Activated CD8-positive, alpha-beta memory T cell treated with anti-CD3 and anti-CD28 coated beads for 36 hours (primary cell): ENCODE results near the gene KLHDC8A. TPM values are rescaled to one million over a fixed set of nuclear protein-coding genes. Genes with fewer than 3 reads are reported as not detected.
"Not testable (repeated sequence)": the region's sequence is repeated elsewhere in the genome, so short reads cannot be mapped to it uniquely, and the experiment has no call there.

Experiments used
- CTCF ChIA-PET: fragments of 350-600 bp; sonication (Branson Sonifier 250); formaldehyde crosslinking; loops from one replicate; lab custom pipeline; 2021; ENCODE audit warnings: antibody characterized with exemption; lab: Charles Lee
- POLR2A ChIA-PET: fragments of 350-600 bp; sonication (Branson Sonifier 250); formaldehyde crosslinking; loops from one replicate; lab custom pipeline; 2021; ENCODE audit warnings: antibody characterized with exemption; lab: Charles Lee
- total RNA-seq, 2 experiments: library from RNA; stranded (reverse); gene quantifications; one replicate each; pipeline ENCODE4 v1.2.3, GENCODE V29; 2021

The KLHDC8A gene
- total RNA-seq, 2 experiments from 2014 or later, result not detected

DNA sequence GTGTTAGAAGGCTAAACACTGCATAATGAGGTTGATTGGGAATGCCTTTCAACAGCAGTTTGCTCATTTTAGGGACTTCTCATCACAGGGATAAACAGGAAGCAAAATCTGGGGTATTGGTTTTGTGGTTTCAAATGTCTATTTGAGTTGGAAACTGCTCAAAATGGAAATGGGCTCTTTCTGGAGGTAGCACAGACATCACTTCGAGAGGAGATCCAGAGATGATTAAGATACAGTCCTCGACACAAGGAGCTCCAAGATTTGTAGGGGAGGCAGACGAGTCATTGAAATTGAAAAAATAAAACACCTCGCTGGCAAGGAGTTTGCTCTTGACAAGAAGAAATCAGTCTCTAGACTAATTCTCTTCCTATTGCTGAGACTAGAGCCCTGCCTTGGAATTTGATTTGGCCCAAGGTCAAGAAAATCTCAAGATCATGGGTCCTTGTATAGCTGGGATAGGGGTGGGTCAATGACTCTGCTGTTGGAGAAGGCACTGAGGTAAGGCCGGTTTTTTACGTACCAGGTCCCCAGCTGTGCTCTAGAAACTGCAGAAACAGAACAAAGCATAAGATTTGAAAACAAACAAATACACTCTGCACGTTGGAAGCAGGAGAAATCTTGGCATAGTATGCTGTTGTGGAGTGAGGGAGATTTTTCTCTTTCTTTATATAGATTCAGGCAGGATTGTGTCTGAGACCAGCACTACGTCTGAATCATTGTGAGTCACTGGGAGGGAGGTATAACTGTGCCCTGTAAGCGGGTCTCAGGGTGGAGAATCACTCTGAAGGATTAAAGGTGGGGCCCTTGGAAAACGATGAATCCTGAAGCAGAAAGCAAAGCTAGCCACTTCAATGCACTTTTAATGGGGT is 17.7 kb upstream of the KLHDC8A start:
- CTCF ChIA-PET, result interaction anchor here (1.1 to 1.7 kb wide), 2 partner anchors 20 to 39 kb away, joined by 3 read pairs; no protein-coding TSS in a partner anchor
- POLR2A ChIA-PET, result no interaction called here

DNA sequence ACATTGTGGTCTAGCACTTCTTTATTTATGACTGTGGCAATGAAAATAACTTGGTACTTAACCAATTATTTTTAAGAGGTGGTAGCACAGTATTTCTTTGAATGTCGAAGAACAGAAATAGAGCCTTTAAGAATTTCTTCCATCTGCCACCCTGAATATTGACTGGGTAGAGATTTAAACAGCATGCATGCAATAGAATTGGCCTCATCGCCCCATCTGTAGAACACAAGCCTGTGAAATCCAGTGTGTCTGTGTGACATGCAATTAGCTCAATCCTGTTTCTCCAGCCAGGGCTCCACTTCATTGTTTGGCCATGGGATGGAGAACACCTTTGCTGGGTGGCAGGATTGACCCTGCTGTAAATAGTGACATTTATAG is 17.1 kb upstream of the KLHDC8A start:
- POLR2A ChIA-PET, result no interaction called here
- CTCF ChIA-PET, result no interaction called here

DNA sequence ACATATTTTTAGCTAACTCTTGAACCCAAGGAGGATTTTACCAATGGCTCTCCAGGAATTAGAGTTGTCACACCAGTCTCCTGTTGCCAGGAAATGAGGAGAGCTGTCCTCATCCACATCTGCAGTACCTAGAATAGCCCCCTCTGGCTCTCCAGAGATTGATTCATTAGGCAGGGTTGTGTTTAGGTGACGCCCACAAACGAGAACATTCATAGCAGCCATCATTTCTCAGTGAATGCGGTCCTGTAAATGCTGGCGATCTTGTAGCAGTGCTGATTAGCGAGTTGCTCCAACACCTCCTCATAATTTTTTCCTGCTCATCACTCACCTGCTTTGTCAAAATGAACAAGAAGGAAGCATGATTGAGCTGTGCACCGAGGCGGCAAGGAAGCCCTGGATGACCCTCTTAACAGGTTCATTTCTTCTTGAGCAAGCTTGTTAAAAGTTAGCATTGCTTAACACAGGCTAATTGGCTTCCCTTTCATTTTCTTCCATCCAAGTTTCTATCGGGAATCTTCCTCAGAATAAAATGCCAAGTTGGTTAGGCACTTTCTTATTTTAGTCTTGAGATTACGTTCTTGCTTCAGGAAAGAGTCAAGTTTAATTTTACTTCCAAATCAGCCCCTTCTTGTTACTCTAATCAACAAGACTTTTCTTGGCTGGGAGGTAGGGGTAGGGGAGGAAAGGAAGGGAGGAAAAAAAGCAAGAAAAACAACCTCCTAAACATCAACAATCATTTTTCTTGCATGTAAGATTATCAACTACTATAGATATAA is 16.5 kb upstream of the KLHDC8A start:
- POLR2A ChIA-PET, result no interaction called here
- CTCF ChIA-PET, result no interaction called here

DNA sequence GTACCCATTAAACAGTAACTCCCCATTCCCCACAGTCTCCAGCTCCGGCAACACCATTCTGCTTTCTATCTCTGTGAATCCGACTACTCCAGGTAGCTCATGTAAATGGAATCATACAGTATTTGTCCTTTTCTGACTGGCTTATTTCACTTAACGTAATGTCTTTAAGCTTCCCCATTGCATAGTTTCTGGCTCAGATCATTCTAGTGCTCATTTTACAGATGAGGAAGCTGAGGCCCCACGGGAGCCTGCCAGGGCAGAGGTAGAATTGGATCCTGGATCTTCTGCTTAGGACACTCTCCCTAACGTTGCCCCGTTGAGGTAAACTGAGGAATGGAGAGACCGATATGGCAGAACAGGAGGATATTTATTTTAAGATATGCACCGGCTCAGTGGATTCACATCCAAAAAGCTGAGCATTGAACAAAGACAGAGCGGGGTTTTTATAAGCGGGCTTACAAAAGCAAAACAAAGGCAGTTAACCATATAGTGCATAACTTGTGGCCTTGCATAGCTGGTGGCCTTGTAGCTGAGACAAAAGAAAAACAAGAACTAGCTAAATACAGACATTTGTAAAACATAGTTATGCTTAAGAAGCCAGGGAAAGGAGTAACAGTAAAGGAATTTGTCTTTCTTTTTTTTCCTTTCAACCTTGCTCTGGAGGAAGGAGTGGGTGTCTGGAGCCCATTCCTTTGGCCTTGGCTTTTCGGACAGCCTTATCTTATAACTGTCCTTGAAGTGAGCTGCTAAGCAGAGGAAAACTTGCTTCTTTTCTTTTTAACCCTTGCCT is 15.3 kb upstream of the KLHDC8A start:
- ChIA-PET POLR2A (no interaction called here), CTCF (no interaction called here)

DNA sequence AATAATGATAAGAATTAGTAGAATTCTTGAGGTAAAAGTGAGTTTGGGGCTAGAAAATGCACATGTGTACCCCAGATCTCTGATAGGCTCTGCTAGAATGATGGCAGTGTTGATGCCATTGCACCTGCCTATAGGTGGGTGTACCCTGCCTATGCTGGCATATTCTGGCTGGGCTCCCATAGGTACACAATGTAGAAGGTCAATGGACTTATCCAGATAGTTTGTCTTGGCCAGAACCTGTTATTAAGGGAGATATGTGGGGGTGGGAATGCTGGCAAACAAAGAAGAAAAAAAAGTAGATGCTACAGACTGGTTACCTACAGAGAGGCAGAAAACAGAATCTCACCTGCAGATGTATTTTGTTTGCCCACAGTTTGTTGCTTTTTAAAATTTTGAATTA is 14.1 kb upstream of the KLHDC8A start:
- ChIA-PET POLR2A (no interaction called here), CTCF (no interaction called here)

DNA sequence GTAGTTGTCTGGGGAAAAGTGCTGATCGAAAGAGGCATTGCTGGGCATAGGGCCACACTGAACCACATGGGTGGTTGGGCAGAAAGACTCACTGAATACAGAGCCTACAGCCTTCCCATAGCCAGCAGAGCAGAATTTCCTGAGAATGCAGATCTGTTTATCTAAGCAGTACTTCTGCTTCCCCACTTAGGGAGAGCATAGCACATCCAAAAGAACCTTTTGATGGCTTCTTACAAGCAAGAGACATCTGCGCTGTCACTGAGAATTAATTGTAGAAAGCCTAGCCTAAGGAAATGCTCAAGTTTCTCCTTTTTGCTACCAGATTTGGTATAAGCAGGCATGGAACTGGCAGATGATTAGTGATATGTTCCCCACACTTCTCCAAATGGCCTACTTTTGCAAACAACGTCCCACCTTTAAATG is 13.0 kb upstream of the KLHDC8A start:
- CTCF ChIA-PET, result no interaction called here
- POLR2A ChIA-PET, result no interaction called here

DNA sequence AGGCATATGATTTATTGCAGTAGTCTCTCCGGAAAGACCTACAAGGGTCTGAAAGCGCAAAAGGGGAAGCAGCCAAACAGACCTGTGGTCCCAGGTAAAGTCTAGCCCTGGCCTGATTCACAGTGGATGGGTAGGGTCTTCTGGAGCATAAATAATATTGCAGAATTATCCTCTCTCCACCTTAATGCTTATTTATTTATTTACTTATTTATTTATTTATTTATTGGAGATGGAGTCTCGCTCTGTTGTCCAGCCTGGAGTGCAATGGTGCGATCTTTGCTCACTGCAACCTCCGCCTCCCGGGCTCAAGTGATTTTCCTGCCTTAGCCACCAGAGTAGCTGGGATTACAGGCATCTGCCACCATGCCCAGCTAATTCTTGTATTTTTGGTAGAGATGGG is 11.8 kb upstream of the KLHDC8A start:
- CTCF ChIA-PET, result no interaction called here
- POLR2A ChIA-PET, result no interaction called here

DNA sequence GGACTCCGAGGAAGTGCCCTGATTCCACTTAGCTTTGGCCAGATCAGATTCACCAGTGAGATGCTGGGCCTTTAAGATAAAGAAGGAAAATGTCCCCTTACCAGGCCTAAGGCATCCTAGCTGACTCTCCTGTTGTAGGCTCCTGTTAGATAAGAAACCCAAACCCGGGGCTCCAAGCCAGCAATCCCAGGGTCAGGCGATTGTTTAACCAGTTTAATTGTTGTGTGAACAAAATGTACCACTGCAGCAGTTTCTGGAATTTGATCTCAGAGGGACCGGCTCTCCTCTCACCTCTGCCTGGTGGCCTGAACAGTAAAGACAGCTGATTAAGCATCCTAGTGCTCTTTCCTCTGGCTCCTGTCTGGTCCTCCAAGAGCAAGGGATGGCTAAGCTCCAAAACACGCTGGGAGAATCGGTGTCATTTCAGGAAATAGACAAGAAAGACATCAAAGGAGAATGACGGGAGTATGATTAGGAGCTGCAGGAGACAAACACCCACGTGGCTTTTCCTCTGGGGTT is 9.3 kb upstream of the KLHDC8A start:
- ChIA-PET POLR2A (no interaction called here), CTCF (no interaction called here)

DNA sequence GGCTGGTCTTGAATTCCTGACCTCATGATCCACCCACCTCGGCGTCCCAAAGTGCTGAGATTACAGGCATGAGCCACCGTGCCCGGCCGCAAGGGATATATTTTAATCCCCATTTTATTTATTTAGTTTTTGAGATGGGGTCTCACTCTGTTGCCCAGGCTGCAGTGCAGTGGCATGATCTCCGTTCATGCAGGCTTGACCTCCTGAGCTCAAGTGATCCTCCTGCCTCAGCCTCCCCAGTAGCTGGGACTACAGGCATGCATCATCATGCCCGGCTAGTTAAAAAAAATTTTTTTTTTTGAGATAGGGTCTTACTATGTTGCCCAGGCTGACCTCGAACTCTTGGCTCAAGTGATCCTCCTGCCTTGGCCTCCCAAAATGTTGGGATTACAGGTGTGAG is 8.4 kb upstream of the KLHDC8A start:
- CTCF ChIA-PET, POLR2A ChIA-PET: not testable (repeated sequence)

DNA sequence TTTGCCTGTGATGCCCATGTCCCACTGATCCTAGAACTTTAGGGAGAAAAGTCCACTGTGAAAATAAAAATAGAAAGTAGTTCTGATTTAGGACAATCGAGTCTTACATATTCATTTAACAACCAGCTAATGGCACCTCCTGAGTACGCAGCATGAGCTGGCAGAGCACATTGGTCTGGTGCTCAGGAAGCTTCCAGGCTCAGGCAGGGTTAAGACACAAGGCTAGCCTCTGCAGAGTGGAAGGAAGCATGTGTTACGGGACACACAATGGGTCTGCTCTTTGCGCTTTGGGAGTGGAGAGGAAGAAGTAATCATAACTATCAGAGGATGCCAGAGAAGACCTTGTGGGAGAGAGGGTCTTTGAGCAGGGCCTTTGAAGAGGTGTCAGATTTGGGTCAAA is 4.2 kb upstream of the KLHDC8A start:
- POLR2A ChIA-PET, result no interaction called here
- CTCF ChIA-PET, result no interaction called here

DNA sequence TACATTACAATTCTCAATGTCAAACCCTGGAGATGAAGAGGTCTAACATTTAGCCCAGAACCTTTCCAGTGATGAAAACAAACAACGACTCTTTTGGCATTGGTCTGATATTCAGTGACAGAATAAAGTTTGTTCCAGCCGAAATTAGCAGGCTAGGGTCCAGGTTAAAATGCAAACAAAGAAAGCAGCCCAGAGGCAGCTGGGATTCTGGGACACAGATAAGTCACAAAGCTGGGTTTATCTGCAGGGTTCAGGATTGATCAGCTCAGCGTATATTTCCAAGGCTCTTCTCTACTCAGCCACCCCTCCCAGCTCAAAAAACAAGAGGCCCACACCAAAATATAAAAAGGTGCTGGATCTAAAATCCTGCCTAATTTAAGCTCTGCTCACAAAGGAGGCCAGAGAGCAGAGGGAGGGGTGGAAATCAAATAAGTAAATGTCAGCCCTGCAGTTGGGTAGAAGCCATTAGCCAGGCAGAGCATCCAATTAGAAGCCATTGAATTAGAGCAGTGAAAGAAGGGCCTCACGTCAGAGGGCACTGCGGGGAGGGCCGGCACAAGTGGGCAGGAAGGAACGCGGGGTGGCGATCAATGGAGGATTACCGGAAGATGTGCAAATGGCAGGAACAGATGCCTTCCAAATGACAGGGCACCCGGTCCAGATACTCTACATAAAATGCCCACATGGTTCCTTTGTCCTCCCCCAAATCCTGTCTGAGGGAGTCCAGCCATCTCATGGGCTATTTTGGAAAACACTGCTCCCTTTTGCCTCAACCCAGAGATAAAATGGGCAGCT is 3.2 kb upstream of the KLHDC8A start:
- ChIA-PET POLR2A (no interaction called here), CTCF (interaction anchor here (0.6 to 0.7 kb wide), 2 partner anchors 37 to 125 kb away, joined by 3 to 4 read pairs; no protein-coding TSS in a partner anchor)

DNA sequence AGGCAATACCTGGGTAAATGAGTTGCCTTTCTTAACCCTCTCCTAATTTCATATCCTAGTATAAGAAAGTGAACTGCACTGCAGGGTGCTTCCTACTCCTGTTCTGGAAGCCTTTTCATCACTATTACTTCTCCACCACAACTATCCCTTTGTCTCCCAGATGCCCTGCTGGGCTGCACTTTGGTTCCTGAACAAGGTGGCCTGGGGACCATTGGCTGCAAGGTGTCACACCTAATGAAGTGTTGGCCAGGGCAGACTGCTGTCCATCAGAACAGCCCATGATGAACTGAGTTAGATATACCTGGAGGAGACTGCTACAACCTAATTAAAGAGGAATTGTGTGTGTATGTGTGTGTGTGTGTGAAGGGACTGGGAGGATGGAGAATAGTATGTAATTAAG is 1.9 kb upstream of the KLHDC8A start:
- ChIA-PET CTCF (interaction anchor here (0.5 to 1.1 kb wide), 2 partner anchors 126 to 166 kb away, joined by 3 read pairs; no protein-coding TSS in a partner anchor), POLR2A (no interaction called here)

DNA sequence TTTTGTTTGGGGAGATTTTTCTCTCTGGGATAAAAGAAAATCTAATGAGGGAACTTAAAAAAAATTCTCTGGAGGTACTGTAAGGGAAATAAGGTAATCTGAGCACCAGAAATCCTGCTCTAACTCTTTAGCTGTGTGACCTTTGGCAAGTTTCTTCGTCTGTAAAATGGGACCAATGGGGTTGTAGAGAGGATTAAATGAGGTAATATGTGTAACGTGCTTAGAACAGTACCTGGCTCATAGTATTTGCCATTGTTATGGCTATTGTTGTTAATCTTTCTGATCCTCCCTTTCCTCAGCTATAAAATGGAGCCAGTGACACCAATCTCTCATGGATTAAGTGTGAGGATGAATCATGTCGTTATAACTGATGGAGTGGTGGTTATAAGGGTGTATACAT is 845 bp upstream of the KLHDC8A start:
- ChIA-PET POLR2A (no interaction called here), CTCF (no interaction called here)

DNA sequence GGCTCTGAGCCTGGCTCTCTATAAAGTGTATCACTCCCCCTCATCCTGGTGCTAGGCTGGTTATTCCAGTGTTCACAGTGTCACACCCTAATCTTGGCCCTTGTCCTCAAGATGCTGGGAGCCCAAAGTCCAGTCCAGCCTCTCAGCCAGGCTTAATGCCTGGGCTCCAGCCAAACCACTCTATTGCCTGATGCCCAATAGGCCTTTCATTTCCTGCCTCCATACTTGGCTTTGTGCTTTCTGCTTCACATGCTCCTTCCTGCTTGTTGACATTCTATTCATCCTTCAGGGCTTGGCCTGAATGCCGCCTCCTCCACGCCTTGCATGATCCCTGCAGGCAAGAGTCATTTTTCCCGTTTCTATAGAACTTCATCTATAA is 1.7 kb downstream of the KLHDC8A start:
- ChIA-PET CTCF (interaction anchor here (1.2 to 4.6 kb wide), 15 partner anchors 8 to 180 kb away, joined by 3 to 28 read pairs (median 4); no protein-coding TSS in a partner anchor), POLR2A (no interaction called here)

DNA sequence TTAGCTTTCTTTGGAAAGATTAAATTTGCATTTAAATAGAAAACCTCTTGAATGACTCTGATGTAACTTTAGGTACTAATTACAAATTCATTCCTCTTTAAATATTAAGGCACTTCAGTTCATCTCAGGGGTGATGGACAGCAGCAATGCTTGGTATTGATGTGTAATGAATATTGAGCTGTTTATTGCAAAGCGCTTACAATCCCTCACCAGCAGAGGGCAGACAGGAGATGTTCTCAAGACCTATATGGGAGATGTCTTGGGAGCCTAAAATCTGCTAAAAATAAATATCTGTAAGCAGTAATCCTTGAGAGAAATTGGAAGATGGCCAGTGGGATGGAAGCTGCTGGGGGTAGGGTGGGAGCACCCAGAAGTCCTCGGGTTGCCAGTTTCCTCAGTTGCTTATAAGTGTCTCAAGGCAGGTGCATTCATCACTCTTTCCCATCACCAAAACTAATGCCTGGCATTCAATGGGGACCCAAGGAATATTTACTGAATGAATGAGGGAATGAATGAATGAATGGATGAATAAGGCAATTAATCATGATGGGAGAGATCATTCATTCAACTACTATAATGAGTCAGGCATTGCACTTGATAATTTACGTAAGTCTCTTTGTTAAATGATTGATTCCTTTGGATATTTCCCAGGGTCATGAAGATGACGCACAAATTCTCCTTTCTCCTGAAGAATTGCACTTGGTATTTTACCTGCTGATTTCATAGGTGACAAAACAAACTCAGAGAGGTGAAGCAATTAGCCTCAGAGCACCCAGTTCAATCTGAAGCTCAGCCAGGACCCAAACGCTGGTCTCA is 2.3 kb downstream of the KLHDC8A start:
- ChIA-PET POLR2A (no interaction called here), CTCF (interaction anchor here (0.6 to 4.6 kb wide), 27 partner anchors 9 to 304 kb away, joined by 3 to 28 read pairs (median 4); no protein-coding TSS in a partner anchor)

DNA sequence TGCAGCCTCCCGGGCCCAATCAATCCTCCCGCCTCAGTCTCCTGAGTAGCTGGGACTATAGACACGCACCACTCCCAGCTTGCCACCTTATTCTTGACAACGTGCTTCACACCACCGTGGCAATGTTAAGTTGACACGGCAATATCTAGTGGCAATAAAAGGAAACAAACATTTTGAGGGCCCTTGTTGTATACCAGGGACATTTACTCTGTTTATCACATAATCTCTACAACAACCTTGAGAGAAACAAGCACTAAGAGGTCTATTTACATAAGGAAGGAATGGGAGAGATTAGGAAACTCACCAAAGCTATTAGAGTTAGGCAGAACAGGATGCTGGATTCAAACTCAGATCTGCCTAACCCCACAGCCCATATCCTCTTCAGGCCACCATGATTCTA is 3.1 kb downstream of the KLHDC8A start:
- ChIA-PET CTCF (interaction anchor here (0.6 to 4.6 kb wide), 28 partner anchors 10 to 305 kb away, joined by 3 to 28 read pairs (median 4); no protein-coding TSS in a partner anchor), POLR2A (no interaction called here)

DNA sequence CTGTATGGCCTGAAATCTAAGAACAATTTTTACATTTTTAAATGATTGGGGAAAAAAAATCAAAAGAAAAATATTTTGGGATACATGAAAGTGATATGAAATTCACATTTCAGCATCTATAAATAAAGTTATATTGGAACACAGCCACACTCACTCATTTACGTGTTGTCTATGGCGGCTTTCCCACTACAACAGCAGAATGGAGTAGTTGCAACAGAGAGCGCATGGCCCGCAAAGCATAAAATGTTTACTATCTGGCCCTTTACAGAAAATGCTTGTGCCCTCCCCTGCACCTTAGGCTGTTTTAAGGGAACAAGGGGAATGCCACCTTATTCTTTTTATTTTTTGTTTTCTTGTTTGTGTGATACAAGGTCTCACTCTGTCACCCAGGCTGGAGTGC is 3.5 kb downstream of the KLHDC8A start:
- ChIA-PET CTCF (interaction anchor here (0.8 to 4.6 kb wide), 8 partner anchors 10 to 305 kb away, joined by 4 to 28 read pairs (median 9); no protein-coding TSS in a partner anchor), POLR2A (no interaction called here)
